Measurements from ENCODE around the gene NRM. TPM values are rescaled to one million over a fixed set of nuclear protein-coding genes. Genes with fewer than 3 reads are reported as not detected.

NRM gene
- 4.7 TPM for total RNA-seq

DNA sequence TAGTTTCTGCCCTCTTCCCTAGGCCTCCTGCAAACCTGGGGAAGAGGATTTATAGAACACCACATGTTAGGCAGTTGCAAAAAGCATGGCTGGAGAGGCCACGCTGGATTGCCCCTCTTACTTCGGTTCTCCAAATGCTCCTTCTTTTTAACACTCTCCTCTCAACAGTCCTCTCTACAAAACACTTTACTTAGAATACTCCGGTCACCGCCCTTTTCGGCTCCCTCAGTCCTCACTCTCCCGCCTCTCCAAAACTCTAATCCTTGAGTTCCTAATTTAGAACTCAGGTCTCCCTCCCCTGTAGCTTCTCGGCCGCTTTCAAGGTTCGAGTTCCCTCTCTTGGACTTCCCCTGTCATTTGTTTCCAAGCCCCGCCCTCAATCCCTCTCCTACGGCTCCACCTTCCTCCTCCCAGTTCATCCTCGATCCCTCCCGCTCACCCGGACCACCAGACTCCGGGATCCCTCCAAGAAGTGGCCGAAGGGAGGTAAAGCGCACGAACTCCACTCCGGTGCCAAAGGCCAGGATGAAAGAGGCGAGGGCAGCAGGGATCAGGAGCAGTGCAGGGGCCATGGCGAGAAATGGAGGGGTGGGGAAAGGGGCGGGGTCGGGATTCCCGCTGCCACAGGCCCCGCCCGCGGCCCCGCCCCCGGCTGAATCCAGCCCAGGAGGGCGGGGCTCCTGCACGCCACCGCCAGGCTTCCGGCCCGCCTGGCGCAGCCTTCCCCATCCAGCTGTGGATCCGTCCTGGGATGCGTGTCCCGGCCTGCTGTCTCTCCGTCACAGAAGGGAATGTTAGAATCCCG, at the start of gene NRM:
NRM (minus strand) TSS at position 582 of the 805 bp plus-strand sequence; CDS start at position 572, 10 bp downstream.

DNA sequence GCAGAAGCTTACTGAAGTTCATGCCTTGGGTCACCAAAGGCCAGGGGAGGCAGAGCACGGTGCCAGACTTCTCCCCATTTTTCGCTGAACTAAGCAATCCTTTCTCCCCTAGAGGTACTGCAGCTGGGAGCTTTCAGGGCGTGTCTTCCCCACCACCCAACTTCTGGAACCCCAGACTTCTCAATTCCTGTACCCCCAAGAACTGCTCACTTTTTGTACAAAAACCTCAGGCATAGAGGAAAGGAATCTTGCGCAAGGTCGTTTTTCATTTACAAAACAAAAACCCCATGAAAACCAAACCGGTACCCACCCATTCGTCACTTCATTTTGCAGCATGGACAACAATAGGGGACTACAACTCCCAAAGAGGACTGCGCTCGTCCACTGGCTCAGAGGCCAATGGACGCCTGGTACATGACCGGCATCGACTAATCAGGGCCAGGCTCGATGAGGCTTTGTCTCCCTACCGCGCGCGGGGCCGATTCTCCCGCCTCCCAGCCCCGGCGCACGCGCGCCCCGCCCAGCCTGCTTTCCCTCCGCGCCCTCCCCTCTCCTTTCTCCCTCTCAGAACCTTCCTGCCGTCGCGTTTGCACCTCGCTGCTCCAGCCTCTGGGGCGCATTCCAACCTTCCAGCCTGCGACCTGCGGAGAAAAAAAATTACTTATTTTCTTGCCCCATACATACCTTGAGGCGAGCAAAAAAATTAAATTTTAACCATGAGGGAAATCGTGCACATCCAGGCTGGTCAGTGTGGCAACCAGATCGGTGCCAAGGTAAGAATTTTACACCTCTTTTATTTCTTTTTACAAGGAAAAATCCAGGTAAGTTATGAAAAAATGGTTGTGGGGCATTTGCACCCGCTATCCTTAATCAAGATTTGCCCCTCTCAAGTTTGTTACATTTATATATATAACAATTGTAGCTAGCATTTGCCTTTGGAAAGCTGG, 29.3 kb upstream of the NRM start, which contains the start of gene TUBB:
TUBB (plus strand) TSS at position 562 of the 947 bp plus-strand sequence; CDS start at position 717, 155 bp downstream.

GRCh38 chr6:30717129-30717844, 26.5 kb upstream of the NRM start, which contains the start of gene MDC1:
TSS of gene MDC1 (minus strand) at chr6:30717281. CDS start at chr6:30715175, 2,106 bp downstream.

GRCh38 chr6:30686009-30686907, 4.5 kb downstream of the NRM start, which contains the start of gene PPP1R18:
TSS of gene PPP1R18 (minus strand) at chr6:30686645. CDS start at chr6:30686018, 627 bp downstream.

DNA sequence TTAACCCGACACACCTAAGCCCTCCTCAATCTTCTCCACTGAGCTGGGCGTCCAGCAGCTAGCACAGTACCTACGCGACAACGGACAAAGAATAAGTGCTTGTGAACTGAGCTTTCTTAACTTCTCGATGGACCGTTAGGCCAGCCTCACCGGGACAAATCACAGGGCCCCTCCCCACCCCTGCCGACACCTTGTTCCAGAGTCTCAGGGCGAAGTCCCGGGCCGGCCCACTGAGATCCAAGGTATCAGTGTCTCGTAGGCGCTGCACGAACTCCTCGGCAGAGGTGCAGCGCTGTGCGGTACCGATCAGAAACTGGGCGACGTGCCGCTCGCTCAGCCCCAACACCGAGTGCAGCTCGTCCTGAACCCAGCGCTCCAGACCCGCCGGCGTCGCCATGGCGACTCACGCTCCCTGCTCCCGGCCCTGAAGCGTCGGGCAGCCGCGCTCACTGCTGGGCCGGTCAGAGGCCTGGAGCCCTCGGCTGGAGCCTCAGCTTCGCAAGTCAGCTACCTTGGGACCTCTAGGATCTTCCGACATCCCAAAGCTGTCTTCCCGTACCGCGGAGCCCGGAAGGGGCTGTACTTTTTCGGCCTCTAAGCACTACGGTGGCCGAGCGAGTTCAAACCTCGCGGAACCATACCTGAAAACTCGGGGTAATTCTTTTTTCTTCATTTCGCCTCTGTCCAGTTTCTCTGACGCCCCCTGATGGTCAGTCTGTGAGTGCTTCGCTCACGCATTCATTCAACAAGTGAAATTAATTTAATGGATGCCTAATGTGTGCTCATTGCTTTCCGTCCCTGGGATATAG, 18.1 kb downstream of the NRM start, which contains the start of gene DHX16:
DHX16 (minus strand) TSS at position 562 of the 809 bp plus-strand sequence; CDS start at position 397, 165 bp downstream.

GRCh38 chr6:30646450-30647241, 44.1 kb downstream of the NRM start, which contains the start of gene C6orf136:
TSS of gene C6orf136 (plus strand) at chr6:30647133. CDS start at chr6:30647232, 99 bp downstream.

Small RNA genes lying within 50 kb of the gene (small RNA-seq; reads per million reads assigned to genes)
- not detected for gene RF00019 (ENCODE audit: low replicate concordance)

Other genes with a start within 250 kb of the NRM start
- gene HLA-E, start 201.5 kb downstream of the NRM start, total RNA-seq, result 22.2 TPM
- gene GNL1, start 134.5 kb downstream of the NRM start, total RNA-seq, result 48.5 TPM
- 22.8 TPM for gene PRR3, start 133.7 kb downstream of the NRM start, total RNA-seq
- gene ABCF1, start 119.5 kb downstream of the NRM start, total RNA-seq, result 24.7 TPM
- 55.7 TPM for gene PPP1R10, start 73.7 kb downstream of the NRM start, total RNA-seq
- gene MRPS18B, start 73.1 kb downstream of the NRM start, total RNA-seq, result 28.2 TPM
- 67.3 TPM for gene ATAT1, start 64.1 kb downstream of the NRM start, total RNA-seq
- 14.4 TPM for gene C6orf136, start 43.9 kb downstream of the NRM start, total RNA-seq
- 22.5 TPM for gene DHX16, start 18.0 kb downstream of the NRM start, total RNA-seq
- 37.2 TPM for gene PPP1R18, start 4.3 kb downstream of the NRM start, total RNA-seq
- 9.4 TPM for gene MDC1, start 26.3 kb upstream of the NRM start, total RNA-seq
- gene TUBB, start 29.4 kb upstream of the NRM start, total RNA-seq, result 1,375 TPM
- gene FLOT1, start 51.7 kb upstream of the NRM start, total RNA-seq, result 66.0 TPM
- gene IER3, start 53.6 kb upstream of the NRM start, total RNA-seq, result 1.6 TPM
- gene DDR1, start 193.5 kb upstream of the NRM start, total RNA-seq, result 155 TPM
- gene GTF2H4, start 217.2 kb upstream of the NRM start, total RNA-seq, result 36.3 TPM
- gene VARS2, start 223.3 kb upstream of the NRM start, total RNA-seq, result 41.9 TPM
- gene SFTA2, start 241.2 kb upstream of the NRM start, total RNA-seq, result not detected
- not detected for gene MUCL3, start 250.0 kb upstream of the NRM start, total RNA-seq